HepG2 (cell line): ENCODE results near the gene DLX4. TPM values are rescaled to one million over a fixed set of nuclear protein-coding genes. Genes with fewer than 3 reads are reported as not detected.
A peak's percentile ranks its signal among the peaks of the same experiment; 100 is the strongest.

Experiments used
- MTA1 ChIP-seq: sonication (generic); formaldehyde crosslinking; IDR thresholded peaks from 2 replicates; pipeline ENCODE4 v1.4.0; 2020; ENCODE audit warnings: missing genetic modification reagents, mild to moderate bottlenecking, borderline replicate concordance
- REST ChIP-seq, 2 experiments: IDR thresholded peaks; 2 replicates each; pipeline ENCODE4 v1.6.1; 2011 to 2012; ENCODE audit warnings: low read length in 2 of 2, borderline replicate concordance in 1 of 2, low read depth in 1 of 2, mild to moderate bottlenecking in 1 of 2, moderate library complexity in 1 of 2
- SMARCC2 ChIP-seq: fragments of 450-650 bp; IDR thresholded peaks from 2 replicates; pipeline ENCODE4 v1.6.1; 2017; ENCODE audit warnings: antibody characterized with exemption, mild to moderate bottlenecking
- SRSF9 ChIP-seq: fragments of 200-400 bp; formaldehyde crosslinking; IDR thresholded peaks from 2 replicates; pipeline ENCODE4 v1.6.1; 2018; ENCODE audit warnings: borderline replicate concordance, mild to moderate bottlenecking, low read depth, low read length; ENCODE audit not compliant: insufficient read depth, poor library complexity, severe bottlenecking
- THAP7 ChIP-seq: sonication (generic); formaldehyde crosslinking; IDR thresholded peaks from 2 replicates; pipeline ENCODE4 v1.8.1; 2023; ENCODE audit warnings: mild to moderate bottlenecking, missing genetic modification reagents
- UBTF ChIP-seq: sonication (generic); formaldehyde crosslinking; IDR thresholded peaks from 2 replicates; pipeline ENCODE4 v1.4.0; 2020; ENCODE audit warnings: mild to moderate bottlenecking, missing genetic modification reagents
- ZFYVE20 ChIP-seq: sonication (generic); formaldehyde crosslinking; IDR thresholded peaks from 2 replicates; pipeline ENCODE4 v1.8.0; 2023; ENCODE audit warnings: low read depth, mild to moderate bottlenecking, moderate library complexity, missing genetic modification reagents, borderline replicate concordance
- ZNF337 ChIP-seq: sonication (generic); formaldehyde crosslinking; IDR thresholded peaks from 2 replicates; pipeline ENCODE4 v1.5.1; 2020; ENCODE audit warnings: missing genetic modification reagents, low read depth, mild to moderate bottlenecking, borderline replicate concordance
- ZNF407 ChIP-seq: sonication (generic); formaldehyde crosslinking; IDR thresholded peaks from one replicate; pipeline ENCODE4 v1.5.1; 2020; ENCODE audit warnings: mild to moderate bottlenecking, missing genetic modification reagents; ENCODE audit errors: not compliant biosample characterization
- ZNF761 ChIP-seq: sonication (generic); formaldehyde crosslinking; conservative IDR thresholded peaks from 2 replicates; pipeline ENCODE4 v1.4.0; 2020; ENCODE audit warnings: mild to moderate bottlenecking, missing genetic modification reagents
- ZNF781 ChIP-seq: sonication (generic); formaldehyde crosslinking; IDR thresholded peaks from 2 replicates; pipeline ENCODE4 v1.5.1; 2020; ENCODE audit warnings: borderline replicate concordance, mild to moderate bottlenecking, missing genetic modification reagents; ENCODE audit errors: not compliant biosample characterization
- polyA plus RNA-seq, 8 experiments: library from polyadenylated mRNA; depleted of rRNA in 3 of 8; stranded (reverse) in 7 of 8; unstranded in 1 of 8; fragments of >200 nt; fragmentation: Illumina TruSeq in 4 of 8; extraction: Trizol in 4 of 8; gene quantifications; 2 replicates each; pipeline versions ENCODE4 v1.2.1 to v1.2.3, GENCODE V29; 2011 to 2016; ENCODE audit warnings: low read depth in 4 of 8, missing spikeins in 1 of 8, mixed read lengths in 1 of 8; ENCODE audit not compliant: insufficient read depth in 1 of 8
- total RNA-seq, 5 experiments: library from RNA; depleted of rRNA; stranded (reverse); fragments of >200 nt; fragmentation: Illumina TruSeq; extraction: Trizol; gene quantifications; 2 replicates each; pipeline ENCODE4 v1.2.3, GENCODE V29; 2016; ENCODE audit warnings: low read depth in 1 of 5

Gene DLX4
- total and polyA plus RNA-seq, 2 of the 13 experiments (the other 11 are each of a cell fraction or from before 2014, with no cell fraction given) = 0.55 to 2.3 TPM

- TF ChIP-seq ZNF407 = peak; percentile 78
- TF ChIP-seq MTA1 (CRISPR knock-in tag) = no peak
- no peak for TF ChIP-seq ZNF761 (CRISPR knock-in tag)
- TF ChIP-seq THAP7 (CRISPR knock-in tag) = 0 out of 2 replicates have a peak, but pooled peaks have one; percentile 41
- peak; percentile 47; the same call in 1 of the 2 replicates for TF ChIP-seq UBTF (CRISPR knock-in tag)
- no peak for TF ChIP-seq ZFYVE20 (CRISPR knock-in tag)
- TF ChIP-seq REST (IDR thresholded peaks at IDR 0.05; ENCODE audit: borderline replicate concordance in 1 of 2, low read depth in 1 of 2, low read length in 2 of 2) = no peak
- TF ChIP-seq SMARCC2 = no peak
- TF ChIP-seq ZNF337 (CRISPR knock-in tag) = no peak
- TF ChIP-seq SRSF9 = no peak
- TF ChIP-seq ZNF781 = no peak
Measured at GRCh38 chr17:49997773-49998703, 29.0 kb downstream of the DLX4 start (continued).
